Pancreas (tissue), 10 donors: Measurements from ENCODE around the gene DDIT4L. TPM values are rescaled to one million over a fixed set of nuclear protein-coding genes. Genes with fewer than 3 reads are reported as not detected.

Source experiments
- ATAC-seq, 4 donors: fragments of 200-7000 bp; cut with Tn5 transposase; one replicate each; pipeline versions ENCODE4 v1.8.0 to v1.9.1; 2020; ENCODE audit warnings: mild to moderate bottlenecking in 4 of 4, moderate library complexity in 4 of 4
- DNase-seq, 6 donors: peaks; one replicate each; pipeline ENCODE4 v3.0.0-alpha.2; 2020
- FAIRE-seq: peaks from 2 replicates; lab custom pipeline; 2012; peaks lifted over from hg19 to GRCh38; lab: Jason Lieb, UNC
- H3K27ac ChIP-seq, 4 donors: fragments of 200-600 bp; sonication (generic); 1 replicate in 3 of 4; 2 replicates in 1 of 4; pipeline versions ENCODE4 v1.5.0 to v1.8.0; 2020
- H3K27me3 ChIP-seq, 4 donors: fragments of 200-600 bp; one replicate each; pipeline ENCODE4 v1.8.0; 2021
- H3K36me3 ChIP-seq, 3 donors: fragments of 200-600 bp; sonication (generic) in 1 of 3; one replicate each; pipeline versions ENCODE4 v1.5.0 to v1.8.0; 2020 to 2021
- H3K4me1 ChIP-seq, 3 donors: fragments of 200-600 bp; one replicate each; pipeline ENCODE4 v1.8.0; 2021
- H3K4me3 ChIP-seq, 4 donors: fragments of 200-600 bp; sonication (generic) in 2 of 4; one replicate each; pipeline versions ENCODE4 v1.5.0 to v1.8.0; 2020 to 2021
- H3K9me3 ChIP-seq, 4 donors: fragments of 200-600 bp; one replicate each; pipeline ENCODE4 v1.8.0; 2021
- WGBS, 2 donors: extraction: QIAGEN DNeasy Blood & Tissue Kit; methylation state at CpG; one replicate each; pipeline ENCODE4 v1.1.7; 2013; 5-methylcytosine and 5-hydroxymethylcytosine counted together
- intact Hi-C, 3 donors: fragments of 100-400 bp; cut with DNase I; formaldehyde crosslinking; loops; one replicate each; pipeline versions ENCODE4 v1.11.1 to v1.14.2; 2022
- polyA plus RNA-seq, 2 donors: library from polyadenylated mRNA; stranded (reverse); fragments of 200-250 nt; gene quantifications; one replicate each; pipeline ENCODE4 v1.2.3, GENCODE V29; 2013
- total RNA-seq, 6 donors: library from RNA; stranded (reverse); fragmentation: NEBNext Ultra II Directional in 4 of 6; extraction: Animal tissue kit (Norgen Biotek cat#: 25700) in 4 of 6; gene quantifications; one replicate each; pipeline versions ENCODE4 v1.2.1 to v1.2.4, GENCODE V29; 2021 to 2023
- TF ChIP-seq, protein P1 (sequence below), 4 donors: fragments of 200-600 bp; sonication (generic) in 3 of 4; IDR thresholded peaks; one replicate each; pipeline versions ENCODE4 v1.5.0 to v1.8.0; 2021; ENCODE audit warnings: antibody characterized with exemption in 4 of 4
- donor health status: healthy with polysubstance abuse.
- donor health status: DM: no; HTN: no; CAD: no; lungs with moderate emphysema.
- donor health status: DM: no; HTN: no; CAD: no.
- donor health status: control.
- donor health status: control.
- donor health status: Bipolar disorder and iron deficiency.
- donor health status: DM: yes; HTN: yes; CAD: no.
- donor health status: DM: no; HTN: no; CAD: no.
- donor health status: DM: no; HTN: no; CAD: no.
- donor health status: DM: yes; HTN: yes; CAD: no.

Gene DDIT4L, protein sequence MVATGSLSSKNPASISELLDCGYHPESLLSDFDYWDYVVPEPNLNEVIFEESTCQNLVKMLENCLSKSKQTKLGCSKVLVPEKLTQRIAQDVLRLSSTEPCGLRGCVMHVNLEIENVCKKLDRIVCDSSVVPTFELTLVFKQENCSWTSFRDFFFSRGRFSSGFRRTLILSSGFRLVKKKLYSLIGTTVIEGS
- total RNA-seq = under 1 TPM; 0.08 to 0.43 (median 0.23) TPM
- polyA plus RNA-seq = under 1 TPM in 1 of 2 donors, not detected in 1; 0.14 TPM

DNA sequence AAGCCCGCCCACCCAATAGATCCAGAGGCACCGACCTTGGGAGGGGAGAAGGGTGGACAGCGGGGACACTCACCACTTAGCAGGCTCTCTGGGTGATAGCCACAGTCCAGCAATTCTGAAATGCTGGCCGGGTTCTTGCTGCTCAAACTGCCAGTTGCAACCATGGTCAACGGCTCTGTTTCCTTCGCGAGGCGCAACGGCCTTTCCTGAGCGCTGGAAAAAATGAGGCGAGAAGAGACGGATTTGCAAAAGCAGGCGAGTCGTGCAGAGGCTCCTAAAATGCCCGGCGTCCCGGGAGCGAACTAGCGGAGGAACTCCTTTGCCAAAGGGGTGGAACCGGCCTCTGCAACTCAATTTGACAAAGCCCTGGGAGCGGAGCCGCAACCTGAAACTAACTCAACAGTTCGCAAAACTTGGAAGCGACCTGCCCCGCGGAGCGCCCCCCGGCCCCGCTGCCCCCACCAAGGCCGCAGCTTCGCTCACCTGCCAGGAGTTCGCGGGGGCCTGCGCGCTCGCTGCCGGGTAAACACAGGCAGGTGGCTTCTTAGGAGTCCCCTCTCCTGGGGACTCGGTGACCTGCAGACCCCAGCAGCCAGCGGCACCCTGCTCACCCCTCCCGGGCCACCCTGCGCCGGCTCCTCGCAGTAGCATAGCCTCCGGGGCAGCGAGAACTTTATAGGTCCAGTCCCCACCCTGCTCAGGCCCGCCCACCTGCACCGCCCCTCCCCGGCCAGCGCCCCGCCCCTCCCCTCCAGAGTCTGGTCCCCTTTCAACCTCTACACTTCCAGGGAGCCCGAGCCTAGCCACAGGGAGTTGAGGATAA, at the start of gene DDIT4L:
DDIT4L (minus strand) TSS at position 649 of the 823 bp plus-strand sequence; CDS start at position 164, 485 bp downstream.
- Histone ChIP-seq H3K36me3 (no peaks in the 10 kb centered on the region), H3K27me3 (no peaks in the 10 kb centered on the region), H3K4me1 (peaks cover 0 to 6% (median 0%) of the 10 kb centered on the region in 3 donors), H3K27ac (no peak within 1 kb of the TSS), H3K4me3 (peak within 1 kb of the TSS; percentile 45 to 76 (median 60)), H3K9me3 (no peaks in the 10 kb centered on the region)
- TF ChIP-seq, protein P1, sequence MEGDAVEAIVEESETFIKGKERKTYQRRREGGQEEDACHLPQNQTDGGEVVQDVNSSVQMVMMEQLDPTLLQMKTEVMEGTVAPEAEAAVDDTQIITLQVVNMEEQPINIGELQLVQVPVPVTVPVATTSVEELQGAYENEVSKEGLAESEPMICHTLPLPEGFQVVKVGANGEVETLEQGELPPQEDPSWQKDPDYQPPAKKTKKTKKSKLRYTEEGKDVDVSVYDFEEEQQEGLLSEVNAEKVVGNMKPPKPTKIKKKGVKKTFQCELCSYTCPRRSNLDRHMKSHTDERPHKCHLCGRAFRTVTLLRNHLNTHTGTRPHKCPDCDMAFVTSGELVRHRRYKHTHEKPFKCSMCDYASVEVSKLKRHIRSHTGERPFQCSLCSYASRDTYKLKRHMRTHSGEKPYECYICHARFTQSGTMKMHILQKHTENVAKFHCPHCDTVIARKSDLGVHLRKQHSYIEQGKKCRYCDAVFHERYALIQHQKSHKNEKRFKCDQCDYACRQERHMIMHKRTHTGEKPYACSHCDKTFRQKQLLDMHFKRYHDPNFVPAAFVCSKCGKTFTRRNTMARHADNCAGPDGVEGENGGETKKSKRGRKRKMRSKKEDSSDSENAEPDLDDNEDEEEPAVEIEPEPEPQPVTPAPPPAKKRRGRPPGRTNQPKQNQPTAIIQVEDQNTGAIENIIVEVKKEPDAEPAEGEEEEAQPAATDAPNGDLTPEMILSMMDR (IDR thresholded peaks at IDR 0.05) = no peak
- FAIRE-seq (no peak), DNase-seq (peak; percentile 25 to 76 (median 55)), ATAC-seq (peak; percentile 84 to 95 (median 90))
- 1% methylated on average over 50 to 51 of the region's 51 CpGs for WGBS, 2 donors
- intact Hi-C loops = no loop called here

- Histone ChIP-seq H3K4me3 (no peak overlapping the region), H3K27me3 (no peaks in the 10 kb centered on the region), H3K36me3 (no peaks in the 10 kb centered on the region), H3K4me1 (no peaks in the 10 kb centered on the region), H3K9me3 (no peaks in the 10 kb centered on the region), H3K27ac (no peak overlapping the region)
- ATAC-seq (no peak), FAIRE-seq (no peak), DNase-seq (no peak)
- TF ChIP-seq, protein P1 (IDR thresholded peaks at IDR 0.05) = no peak
- WGBS, 2 donors = 36 to 39% methylated on average over 2 of the region's 2 CpGs
- intact Hi-C loops = no loop called here
Observed at GRCh38 chr4:100240008-100240407, 49.7 kb upstream of the DDIT4L start.

- ATAC-seq = no peak
- intact Hi-C loops = no loop called here
- no peak for DNase-seq
- Histone ChIP-seq H3K4me3 (no peak overlapping the region), H3K27ac (no peak overlapping the region), H3K36me3 (no peaks in the 10 kb centered on the region), H3K27me3 (no peaks in the 10 kb centered on the region), H3K4me1 (no peaks in the 10 kb centered on the region), H3K9me3 (no peaks in the 10 kb centered on the region)
- FAIRE-seq = no peak
- TF ChIP-seq, protein P1 (IDR thresholded peaks at IDR 0.05) = no peak
Observed at GRCh38 chr4:100224721-100225120, 34.5 kb upstream of the DDIT4L start.

GRCh38 chr4:100224160-100224559, 33.9 kb upstream of the DDIT4L start:
- DNase-seq (no peak), FAIRE-seq (no peak), ATAC-seq (no peak)
- Histone ChIP-seq H3K4me3 (no peak overlapping the region), H3K27me3 (no peaks in the 10 kb centered on the region), H3K27ac (no peak overlapping the region), H3K9me3 (no peaks in the 10 kb centered on the region), H3K4me1 (no peaks in the 10 kb centered on the region), H3K36me3 (no peaks in the 10 kb centered on the region)
- TF ChIP-seq, protein P1 (IDR thresholded peaks at IDR 0.05) = no peak
- intact Hi-C loops = no loop called here

DNA sequence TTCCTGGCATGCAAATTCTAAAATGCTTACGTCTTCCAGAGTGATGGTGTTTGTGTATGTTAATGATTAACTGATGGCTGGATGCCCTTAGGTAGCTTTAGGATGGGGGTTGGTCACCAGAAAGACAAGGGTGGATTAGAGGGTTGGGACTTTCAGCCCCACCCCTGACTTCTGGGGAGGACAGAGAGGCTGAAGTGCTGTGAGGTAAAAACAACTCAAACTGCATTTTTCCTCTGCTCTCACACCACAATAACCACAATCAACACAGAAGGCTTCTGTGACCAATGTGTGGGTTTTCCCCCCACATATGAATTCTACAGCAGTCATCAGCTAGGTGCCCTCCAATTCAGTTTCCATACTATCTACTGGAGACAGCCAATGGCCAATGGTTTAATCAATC, 18.7 kb upstream of the DDIT4L start:
- FAIRE-seq = no peak
- Histone ChIP-seq H3K4me3 (no peak overlapping the region), H3K9me3 (no peaks in the 10 kb centered on the region), H3K27me3 (no peaks in the 10 kb centered on the region), H3K36me3 (no peaks in the 10 kb centered on the region), H3K4me1 (no peaks in the 10 kb centered on the region), H3K27ac (no peak overlapping the region)
- DNase-seq = no peak
- TF ChIP-seq, protein P1 (IDR thresholded peaks at IDR 0.05) = no peak
- intact Hi-C loops = no loop called here
- WGBS, 2 donors = 5 to 11% methylated on average over 1 of the region's 1 CpG
- ATAC-seq = peak; percentile 39 to 80 (median 58)
